Measurements from ENCODE around the gene CSTF1. TPM values are rescaled to one million over a fixed set of nuclear protein-coding genes. Genes with fewer than 3 reads are reported as not detected.

Gene CSTF1
- total RNA-seq, 2 donors from 2014 or later, result 47.9 to 50.1 TPM

- Mint-ChIP-seq H3K27ac (no peak overlapping the region), H3K27me3 (ENCODE audit: insufficient read depth) (peaks cover 67% of the 10 kb centered on the region), H3K4me1 (peaks cover 36% of the 10 kb centered on the region), H3K36me3 (ENCODE audit: low read depth) (no peaks in the 10 kb centered on the region), H3K4me3 (no peak overlapping the region), H3K9me3 (no peaks in the 10 kb centered on the region)
- TF ChIP-seq CTCF (conservative IDR thresholded peaks at IDR 0.05), result no peak
- WGBS, 2 experiments (ENCODE audit: insufficient coverage in 1 of 2, insufficient read length in 1 of 2), result 88 to 91% methylated on average over 4 to 8 of the region's 8 CpGs
- no peak overlapping the region for H3K4me3 ChIP-seq (ENCODE audit: low read length)
- no peaks in the 10 kb centered on the region for H3K9me3 ChIP-seq (ENCODE audit: control insufficient read depth, low read length)
- peaks cover 27% of the 10 kb centered on the region for H3K27me3 ChIP-seq (ENCODE audit: control insufficient read depth, insufficient read depth, low read length, poor library complexity, severe bottlenecking)
- H3K36me3 ChIP-seq (ENCODE audit: control insufficient read depth, insufficient read depth, low read length), result no peaks in the 10 kb centered on the region
- no peaks in the 10 kb centered on the region for H3K4me1 ChIP-seq (ENCODE audit: control insufficient read depth, insufficient read depth, low read length)
- DNase-seq, result no peak
- H3K27ac ChIP-seq (ENCODE audit: low read depth, low read length), result no peak overlapping the region
- no peak overlapping the region for H3K9ac ChIP-seq (ENCODE audit: extremely low read depth, low read length, poor library complexity, severe bottlenecking)
Observed at GRCh38 chr20:56345911-56346310, 46.5 kb upstream of the CSTF1 start.

GRCh38 chr20:56347628-56348304 is 44.7 kb upstream of the CSTF1 start:
- H3K4me3 Mint-ChIP-seq, result peak overlapping the region; percentile 35
- peaks cover 15% of the 10 kb centered on the region for H3K9me3 Mint-ChIP-seq
- peak overlapping the region; percentile 56 for H3K27ac Mint-ChIP-seq
- H3K27me3 Mint-ChIP-seq (ENCODE audit: insufficient read depth), result peaks cover 51% of the 10 kb centered on the region
- H3K4me3 ChIP-seq (ENCODE audit: low read length), result peak overlapping the region; percentile 62
- no peaks in the 10 kb centered on the region for H3K36me3 Mint-ChIP-seq (ENCODE audit: low read depth)
- WGBS, 2 experiments (ENCODE audit: insufficient coverage in 1 of 2, insufficient read length in 1 of 2), result 32 to 46% methylated on average over 8 to 11 of the region's 13 CpGs
- H3K4me1 ChIP-seq (ENCODE audit: control insufficient read depth, insufficient read depth, low read length), result no peaks in the 10 kb centered on the region
- peaks cover 34% of the 10 kb centered on the region for H3K4me1 Mint-ChIP-seq
- no peaks in the 10 kb centered on the region for H3K36me3 ChIP-seq (ENCODE audit: control insufficient read depth, insufficient read depth, low read length)
- peaks cover 18% of the 10 kb centered on the region for H3K27me3 ChIP-seq (ENCODE audit: control insufficient read depth, insufficient read depth, low read length, poor library complexity, severe bottlenecking)
- no peak for TF ChIP-seq CTCF (conservative IDR thresholded peaks at IDR 0.05)
- peaks cover 8% of the 10 kb centered on the region for H3K9me3 ChIP-seq (ENCODE audit: control insufficient read depth, low read length)
- peak; percentile 80 for DNase-seq
- peak overlapping the region; percentile 29 for H3K27ac ChIP-seq (ENCODE audit: low read depth, low read length)
- H3K9ac ChIP-seq (ENCODE audit: extremely low read depth, low read length, poor library complexity, severe bottlenecking), result peak overlapping the region; percentile 52

GRCh38 chr20:56348305-56348693 is 44.1 kb upstream of the CSTF1 start:
- H3K9me3 Mint-ChIP-seq, result peaks cover 15% of the 10 kb centered on the region
- no peaks in the 10 kb centered on the region for H3K4me1 ChIP-seq (ENCODE audit: control insufficient read depth, insufficient read depth, low read length)
- no peak overlapping the region for H3K27ac ChIP-seq (ENCODE audit: low read depth, low read length)
- peaks cover 45% of the 10 kb centered on the region for H3K27me3 Mint-ChIP-seq (ENCODE audit: insufficient read depth)
- H3K4me3 Mint-ChIP-seq, result peak overlapping the region; percentile 35
- no peak for DNase-seq
- peak overlapping the region; percentile 33 for H3K27ac Mint-ChIP-seq
- H3K36me3 ChIP-seq (ENCODE audit: control insufficient read depth, insufficient read depth, low read length), result no peaks in the 10 kb centered on the region
- peaks cover 8% of the 10 kb centered on the region for H3K9me3 ChIP-seq (ENCODE audit: control insufficient read depth, low read length)
- peak overlapping the region; percentile 52 for H3K9ac ChIP-seq (ENCODE audit: extremely low read depth, low read length, poor library complexity, severe bottlenecking)
- peaks cover 12% of the 10 kb centered on the region for H3K27me3 ChIP-seq (ENCODE audit: control insufficient read depth, insufficient read depth, low read length, poor library complexity, severe bottlenecking)
- peak overlapping the region; percentile 62 for H3K4me3 ChIP-seq (ENCODE audit: low read length)
- TF ChIP-seq CTCF (conservative IDR thresholded peaks at IDR 0.05), result no peak
- peaks cover 34% of the 10 kb centered on the region for H3K4me1 Mint-ChIP-seq
- WGBS, 2 experiments (ENCODE audit: insufficient coverage in 1 of 2, insufficient read length in 1 of 2), result 14 to 21% methylated on average over 1 to 5 of the region's 5 CpGs
- no peaks in the 10 kb centered on the region for H3K36me3 Mint-ChIP-seq (ENCODE audit: low read depth)

Data from endodermal cell (in vitro differentiated cells).